NT2/D1 (cell line): ENCODE results near the gene PLSCR3.
"Not testable (repeated sequence)": the region's sequence is repeated elsewhere in the genome, so short reads cannot be mapped to it uniquely, and the experiment has no call there.

Experiments
- YY1 ChIP-seq: IDR thresholded peaks from 2 replicates; pipeline ENCODE4 v1.6.1; 2011; ENCODE audit not compliant: insufficient read length, insufficient read depth
- ZNF274 ChIP-seq: IDR thresholded peaks from 2 replicates; pipeline ENCODE4 v1.6.1; 2011; ENCODE audit warnings: mild to moderate bottlenecking, low read depth, low read length

- TF ChIP-seq YY1, ZNF274: not testable (repeated sequence)
Measured at GRCh38 chr17:7368599-7368994, 25.7 kb downstream of the PLSCR3 start.
